PC-3 (cell line): Measurements from ENCODE around the gene CIAO2A. TPM values are rescaled to one million over a fixed set of nuclear protein-coding genes. Genes with fewer than 3 reads are reported as not detected.

Experiments used
- ATAC-seq: fragments of 200-7000 bp; cut with Tn5 transposase; 2 replicates; pipeline ENCODE4 v1.9.1; 2020; ENCODE audit warnings: mild to moderate bottlenecking, moderate library complexity
- BruUV-seq: library from RNA; stranded (reverse); fragments of 400-500 nt; replicated peaks from 2 replicates; lab custom pipeline; 2021; lab: Mats Ljungman, UMichigan
- CTCF ChIA-PET: fragments of 300-600 bp; sonication (Branson Sonifier 250); formaldehyde crosslinking; loops from one replicate; lab custom pipeline; 2022; ENCODE audit warnings: antibody characterized with exemption; lab: Charles Lee
- POLR2A ChIA-PET: fragments of 300-600 bp; sonication (Branson Sonifier 250); formaldehyde crosslinking; loops from one replicate; lab custom pipeline; 2022; ENCODE audit warnings: antibody characterized with exemption; ENCODE audit not compliant: unreplicated experiment; lab: Charles Lee
- DNase-seq: peaks from one replicate; pipeline ENCODE4 v3.0.0-alpha.2; 2015
- H2AFZ ChIP-seq: fragments of 300-600 bp; sonication (generic); 2 replicates; pipeline ENCODE4 v1.6.0; 2016; ENCODE audit warnings: antibody characterized with exemption, low read length
- H3F3A ChIP-seq: fragments of 300-600 bp; sonication (generic); one replicate; pipeline ENCODE4 v1.6.0; 2017; ENCODE audit warnings: antibody characterized with exemption, low read length, control low read depth, mild to moderate bottlenecking; ENCODE audit not compliant: unreplicated experiment
- H3K27ac ChIP-seq: fragments of 300-600 bp; sonication (generic); 2 replicates; pipeline ENCODE4 v1.5.1; 2016; ENCODE audit warnings: mild to moderate bottlenecking, low read length
- H3K27me3 ChIP-seq: fragments of 300-600 bp; sonication (generic); 2 replicates; pipeline ENCODE4 v1.6.1; 2016; ENCODE audit warnings: low read length, mixed read lengths
- H3K36me3 ChIP-seq: fragments of 300-600 bp; sonication (generic); 2 replicates; pipeline ENCODE4 v1.6.1; 2016; ENCODE audit warnings: low read depth, mixed run types, low read length, mixed read lengths
- H3K4me1 ChIP-seq: fragments of 300-600 bp; sonication (generic); 2 replicates; pipeline ENCODE4 v1.5.1; 2016; ENCODE audit warnings: low read length; ENCODE audit not compliant: insufficient read depth
- H3K4me2 ChIP-seq: fragments of 300-600 bp; sonication (generic); 2 replicates; pipeline ENCODE4 v1.6.0; 2016; ENCODE audit warnings: low read length
- H3K4me3 ChIP-seq: fragments of 300-600 bp; sonication (generic); 2 replicates; pipeline ENCODE4 v1.5.1; 2016; ENCODE audit warnings: mild to moderate bottlenecking, low read length, mixed read lengths
- H3K79me2 ChIP-seq: fragments of 300-600 bp; sonication (generic); 2 replicates; pipeline ENCODE4 v1.6.1; 2017; ENCODE audit warnings: low read length, mixed read lengths
- H3K9ac ChIP-seq: fragments of 300-600 bp; sonication (generic); 2 replicates; pipeline ENCODE4 v1.6.0; 2016; ENCODE audit warnings: mild to moderate bottlenecking, low read length
- H3K9me2 ChIP-seq: fragments of 300-600 bp; sonication (generic); replicated peaks from 2 replicates; pipeline ENCODE4 v1.6.1; 2016; ENCODE audit warnings: mixed run types, low read length, mixed read lengths
- H3K9me3 ChIP-seq: fragments of 300-600 bp; sonication (generic); 2 replicates; pipeline ENCODE4 v1.6.1; 2016; ENCODE audit warnings: low read length, mixed read lengths
- H4K20me1 ChIP-seq: fragments of 300-600 bp; sonication (generic); 2 replicates; pipeline ENCODE4 v1.6.1; 2016; ENCODE audit warnings: low read length, mixed read lengths
- EZH2 ChIP-seq: fragments of 300-600 bp; sonication (generic); IDR thresholded peaks from one replicate; pipeline ENCODE4 v1.6.1; 2017; ENCODE audit warnings: antibody characterized with exemption, mild to moderate bottlenecking, low read length; ENCODE audit not compliant: unreplicated experiment
- EZH2phosphoT487 ChIP-seq: fragments of 300-600 bp; sonication (generic); IDR thresholded peaks from 2 replicates; pipeline ENCODE4 v1.6.1; 2018; ENCODE audit warnings: mild to moderate bottlenecking, antibody characterized with exemption, low read length, borderline replicate concordance
- intact Hi-C: fragments of 100-400 bp; cut with micrococcal nuclease; formaldehyde crosslinking; loops from 2 replicates; pipeline ENCODE4 v1.9.0; 2023
- total RNA-seq: library from RNA; depleted of rRNA; stranded (reverse); fragments of >200 nt; gene quantifications from 2 replicates; pipeline ENCODE4 v1.2.3, GENCODE V29; 2014
- TF ChIP-seq, protein P1 (sequence below): fragments of 300-600 bp; sonication (generic); conservative IDR thresholded peaks from 2 replicates; pipeline ENCODE4 v1.5.1; 2017; ENCODE audit warnings: antibody characterized with exemption, low read depth, mild to moderate bottlenecking, low read length

The CIAO2A gene
- total RNA-seq, 1 experiment from 2014 or later = 92.4 TPM

GRCh38 chr15:64030123-64030522 lies 63.5 kb downstream of the CIAO2A start:
- H3K4me3 ChIP-seq = no peak overlapping the region
- H3K27me3 ChIP-seq = no peaks in the 10 kb centered on the region
- H3K79me2 ChIP-seq = no peaks in the 10 kb centered on the region
- H3F3A ChIP-seq = no peaks in the 10 kb centered on the region
- no peak overlapping the region for H3K4me2 ChIP-seq
- peaks cover 7% of the 10 kb centered on the region for H3K4me1 ChIP-seq
- H3K36me3 ChIP-seq = no peaks in the 10 kb centered on the region
- POLR2A ChIA-PET = no interaction called here
- TF ChIP-seq EZH2 (no peak), EZH2phosphoT487 (no peak)
- TF ChIP-seq, protein P1, sequence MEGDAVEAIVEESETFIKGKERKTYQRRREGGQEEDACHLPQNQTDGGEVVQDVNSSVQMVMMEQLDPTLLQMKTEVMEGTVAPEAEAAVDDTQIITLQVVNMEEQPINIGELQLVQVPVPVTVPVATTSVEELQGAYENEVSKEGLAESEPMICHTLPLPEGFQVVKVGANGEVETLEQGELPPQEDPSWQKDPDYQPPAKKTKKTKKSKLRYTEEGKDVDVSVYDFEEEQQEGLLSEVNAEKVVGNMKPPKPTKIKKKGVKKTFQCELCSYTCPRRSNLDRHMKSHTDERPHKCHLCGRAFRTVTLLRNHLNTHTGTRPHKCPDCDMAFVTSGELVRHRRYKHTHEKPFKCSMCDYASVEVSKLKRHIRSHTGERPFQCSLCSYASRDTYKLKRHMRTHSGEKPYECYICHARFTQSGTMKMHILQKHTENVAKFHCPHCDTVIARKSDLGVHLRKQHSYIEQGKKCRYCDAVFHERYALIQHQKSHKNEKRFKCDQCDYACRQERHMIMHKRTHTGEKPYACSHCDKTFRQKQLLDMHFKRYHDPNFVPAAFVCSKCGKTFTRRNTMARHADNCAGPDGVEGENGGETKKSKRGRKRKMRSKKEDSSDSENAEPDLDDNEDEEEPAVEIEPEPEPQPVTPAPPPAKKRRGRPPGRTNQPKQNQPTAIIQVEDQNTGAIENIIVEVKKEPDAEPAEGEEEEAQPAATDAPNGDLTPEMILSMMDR = no peak
- ATAC-seq = no peak
- CTCF ChIA-PET = no interaction called here
- intact Hi-C loops = no loop called here
- no peak overlapping the region for H3K9ac ChIP-seq
- H3K27ac ChIP-seq = no peak overlapping the region
- no peak for DNase-seq
- H3K9me3 ChIP-seq = no peaks in the 10 kb centered on the region
- no peaks in the 10 kb centered on the region for H3K9me2 ChIP-seq
- BruUV-seq = no TSS peak
- H2AFZ ChIP-seq = no peak overlapping the region
- H4K20me1 ChIP-seq = no peaks in the 10 kb centered on the region

DNA sequence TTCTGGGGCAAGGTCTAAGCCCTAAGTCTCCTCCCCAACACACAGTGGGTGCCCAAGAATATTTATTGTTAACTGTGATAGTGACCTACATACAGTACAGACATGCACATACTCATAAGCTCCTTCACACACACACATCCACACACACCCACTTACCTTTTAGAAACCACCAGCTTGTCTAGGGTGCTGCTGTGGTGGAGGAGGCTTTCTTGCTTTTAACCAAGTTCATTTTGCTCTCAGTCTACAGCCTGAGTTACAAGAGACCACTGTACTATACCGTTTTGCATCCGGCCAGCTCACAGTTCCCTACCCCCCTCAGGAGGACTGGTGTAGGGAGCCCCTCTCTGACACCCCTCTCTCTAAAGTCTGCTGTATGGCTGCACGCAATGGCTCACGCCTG lies 64.0 kb downstream of the CIAO2A start:
- Histone ChIP-seq H3K9ac (no peak overlapping the region), H2AFZ (no peak overlapping the region), H3K4me1 (peaks cover 7% of the 10 kb centered on the region), H3K79me2 (no peaks in the 10 kb centered on the region), H3K9me3 (no peaks in the 10 kb centered on the region), H3F3A (no peaks in the 10 kb centered on the region), H3K9me2 (no peaks in the 10 kb centered on the region), H3K36me3 (no peaks in the 10 kb centered on the region), H4K20me1 (no peaks in the 10 kb centered on the region), H3K4me3 (no peak overlapping the region), H3K27me3 (no peaks in the 10 kb centered on the region), H3K4me2 (no peak overlapping the region), H3K27ac (no peak overlapping the region)
- no TSS peak for BruUV-seq
- intact Hi-C loops = no loop called here
- TF ChIP-seq, protein P1 = no peak
- TF ChIP-seq EZH2 = no peak
- TF ChIP-seq EZH2phosphoT487 = no peak
- CTCF ChIA-PET = no interaction called here
- DNase-seq = no peak
- POLR2A ChIA-PET = no interaction called here
- ATAC-seq = no peak

GRCh38 chr15:64029110-64029509 lies 64.5 kb downstream of the CIAO2A start:
- POLR2A ChIA-PET = no interaction called here

More at GRCh38 chr15:64029110-64029509, 64.5 kb downstream of the CIAO2A start:
- Histone ChIP-seq H3K9ac (no peak overlapping the region), H3K27me3 (no peaks in the 10 kb centered on the region), H3K27ac (no peak overlapping the region), H3K4me2 (no peak overlapping the region), H3K36me3 (no peaks in the 10 kb centered on the region), H2AFZ (no peak overlapping the region), H3K79me2 (no peaks in the 10 kb centered on the region), H3K9me3 (no peaks in the 10 kb centered on the region), H3K4me3 (no peak overlapping the region), H3K9me2 (no peaks in the 10 kb centered on the region), H3K4me1 (peaks cover 7% of the 10 kb centered on the region), H3F3A (no peaks in the 10 kb centered on the region), H4K20me1 (no peaks in the 10 kb centered on the region)
- ATAC-seq (no peak), DNase-seq (no peak)
- no peak for TF ChIP-seq EZH2
- no peak for TF ChIP-seq EZH2phosphoT487
- TF ChIP-seq, protein P1 = no peak
- CTCF ChIA-PET = no interaction called here
- no TSS peak for BruUV-seq
- intact Hi-C loops = no loop called here
